A673 (cell line): ENCODE data around the gene ADGRG3.

ENCODE experiments used
- EZH2 ChIP-seq: fragments of 200-600 bp; sonication (generic); IDR thresholded peaks from 2 replicates; pipeline ENCODE4 v1.6.1; 2017; ENCODE audit warnings: borderline replicate concordance, low read depth, mild to moderate bottlenecking, mixed read lengths, antibody characterized with exemption, low read length; ENCODE audit not compliant: poor library complexity, severe bottlenecking
- TF ChIP-seq, protein P1 (sequence below): fragments of 300-800, 200-600 bp; sonication (generic); conservative IDR thresholded peaks from 2 replicates; pipeline ENCODE4 v1.5.1; 2017; ENCODE audit warnings: low read depth, mild to moderate bottlenecking, antibody characterized with exemption, low read length, moderate library complexity, mixed read lengths

DNA sequence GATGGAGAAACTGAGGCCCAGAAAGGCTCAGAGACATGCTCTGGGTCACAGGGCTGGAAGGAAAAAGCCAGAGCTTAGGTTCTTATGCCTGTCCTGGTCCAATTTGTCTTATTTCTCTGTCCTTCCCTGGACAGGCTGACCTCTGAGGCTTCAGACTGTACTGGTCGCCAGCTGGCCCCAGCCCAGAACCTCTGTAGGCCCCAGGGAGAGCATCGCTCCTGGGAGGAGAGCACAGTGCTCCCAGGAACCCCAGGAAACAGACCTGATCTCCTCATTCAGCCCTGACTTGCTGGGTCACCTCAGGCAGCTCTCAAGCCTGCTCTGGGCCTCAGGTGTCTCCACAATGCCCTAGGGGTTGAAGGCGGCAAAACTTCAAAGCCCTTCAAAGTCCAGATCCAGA is 31.4 kb downstream of the ADGRG3 start:
- TF ChIP-seq, protein P1, sequence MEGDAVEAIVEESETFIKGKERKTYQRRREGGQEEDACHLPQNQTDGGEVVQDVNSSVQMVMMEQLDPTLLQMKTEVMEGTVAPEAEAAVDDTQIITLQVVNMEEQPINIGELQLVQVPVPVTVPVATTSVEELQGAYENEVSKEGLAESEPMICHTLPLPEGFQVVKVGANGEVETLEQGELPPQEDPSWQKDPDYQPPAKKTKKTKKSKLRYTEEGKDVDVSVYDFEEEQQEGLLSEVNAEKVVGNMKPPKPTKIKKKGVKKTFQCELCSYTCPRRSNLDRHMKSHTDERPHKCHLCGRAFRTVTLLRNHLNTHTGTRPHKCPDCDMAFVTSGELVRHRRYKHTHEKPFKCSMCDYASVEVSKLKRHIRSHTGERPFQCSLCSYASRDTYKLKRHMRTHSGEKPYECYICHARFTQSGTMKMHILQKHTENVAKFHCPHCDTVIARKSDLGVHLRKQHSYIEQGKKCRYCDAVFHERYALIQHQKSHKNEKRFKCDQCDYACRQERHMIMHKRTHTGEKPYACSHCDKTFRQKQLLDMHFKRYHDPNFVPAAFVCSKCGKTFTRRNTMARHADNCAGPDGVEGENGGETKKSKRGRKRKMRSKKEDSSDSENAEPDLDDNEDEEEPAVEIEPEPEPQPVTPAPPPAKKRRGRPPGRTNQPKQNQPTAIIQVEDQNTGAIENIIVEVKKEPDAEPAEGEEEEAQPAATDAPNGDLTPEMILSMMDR = no peak
- TF ChIP-seq EZH2 = no peak
